GM20000 (cell line): Measurements from ENCODE around the gene ALG9.

Experiments used
- DNase-seq: peaks from one replicate; pipeline ENCODE4 v3.0.0; 2012; ENCODE audit warnings: low spot score
- CTCF ChIP-seq: IDR thresholded peaks from 2 replicates; pipeline ENCODE4 v1.5.1; 2012; ENCODE audit warnings: mild to moderate bottlenecking, control low read depth; ENCODE audit errors: extremely low read depth, missing control alignments

Gene ALG9

DNA sequence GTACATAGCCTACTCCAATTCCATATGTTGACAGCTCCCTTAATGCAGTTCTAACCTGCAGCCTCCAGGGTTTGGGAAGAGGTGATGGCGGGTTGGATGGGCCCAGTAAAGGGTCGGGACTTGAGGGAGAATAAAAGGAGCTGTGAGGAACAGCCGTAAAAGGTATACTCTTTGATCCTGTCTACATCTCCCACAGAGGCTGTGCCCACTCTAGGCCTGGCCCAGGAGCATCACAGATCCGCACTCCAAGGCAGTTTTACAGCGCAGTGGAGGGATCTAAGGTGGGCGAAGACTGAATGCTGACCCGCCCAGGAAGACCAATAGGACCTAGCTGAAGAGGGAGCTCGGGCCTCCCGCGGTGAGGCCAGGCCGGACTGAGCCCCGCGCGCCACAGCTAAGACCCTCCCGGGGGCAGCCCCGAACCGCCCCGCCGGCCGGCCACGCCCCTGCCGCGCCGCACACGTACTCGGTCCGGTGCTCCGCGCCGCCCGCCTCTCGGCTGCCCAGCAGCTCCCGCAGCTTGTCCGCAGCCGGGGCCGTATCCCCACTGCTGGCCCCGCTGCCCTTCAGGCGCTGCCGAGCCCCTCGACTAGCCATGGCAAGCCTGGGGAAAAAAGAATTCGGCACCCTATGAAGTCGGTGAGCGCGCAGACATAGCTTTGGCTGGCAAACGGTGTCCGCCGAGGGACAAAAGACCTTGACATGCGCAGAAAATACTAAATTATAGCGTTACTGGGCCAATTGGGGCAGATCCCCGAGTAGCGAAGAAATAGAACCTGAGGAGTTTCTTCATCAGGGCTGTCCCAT, at the start of gene ALG9:
TSS of gene ALG9 (minus strand) at position 696 of the 807 bp plus-strand sequence. CDS start at position 597, 99 bp downstream.
- no peak for TF ChIP-seq CTCF
- peak; percentile 90 for DNase-seq

DNA sequence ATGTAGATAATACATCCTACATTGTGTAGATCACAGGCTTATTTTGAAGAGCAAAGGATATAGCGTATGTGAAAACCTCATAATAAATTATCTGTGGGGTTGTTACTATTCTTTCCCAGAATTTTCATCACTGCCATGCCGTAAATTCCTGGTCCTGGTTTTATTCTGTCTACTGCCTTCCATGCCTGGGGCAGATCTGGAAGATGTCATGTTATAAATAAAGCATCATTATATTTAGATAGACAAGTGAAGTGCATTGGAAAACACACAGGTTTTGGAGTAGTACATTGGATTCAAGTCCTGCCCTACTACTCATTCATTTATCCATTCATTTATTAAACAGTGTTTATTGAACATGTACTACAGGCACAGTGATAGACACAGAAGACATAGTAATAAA, 49.5 kb upstream of the ALG9 start:
- no peak for DNase-seq
- no peak for TF ChIP-seq CTCF

DNA sequence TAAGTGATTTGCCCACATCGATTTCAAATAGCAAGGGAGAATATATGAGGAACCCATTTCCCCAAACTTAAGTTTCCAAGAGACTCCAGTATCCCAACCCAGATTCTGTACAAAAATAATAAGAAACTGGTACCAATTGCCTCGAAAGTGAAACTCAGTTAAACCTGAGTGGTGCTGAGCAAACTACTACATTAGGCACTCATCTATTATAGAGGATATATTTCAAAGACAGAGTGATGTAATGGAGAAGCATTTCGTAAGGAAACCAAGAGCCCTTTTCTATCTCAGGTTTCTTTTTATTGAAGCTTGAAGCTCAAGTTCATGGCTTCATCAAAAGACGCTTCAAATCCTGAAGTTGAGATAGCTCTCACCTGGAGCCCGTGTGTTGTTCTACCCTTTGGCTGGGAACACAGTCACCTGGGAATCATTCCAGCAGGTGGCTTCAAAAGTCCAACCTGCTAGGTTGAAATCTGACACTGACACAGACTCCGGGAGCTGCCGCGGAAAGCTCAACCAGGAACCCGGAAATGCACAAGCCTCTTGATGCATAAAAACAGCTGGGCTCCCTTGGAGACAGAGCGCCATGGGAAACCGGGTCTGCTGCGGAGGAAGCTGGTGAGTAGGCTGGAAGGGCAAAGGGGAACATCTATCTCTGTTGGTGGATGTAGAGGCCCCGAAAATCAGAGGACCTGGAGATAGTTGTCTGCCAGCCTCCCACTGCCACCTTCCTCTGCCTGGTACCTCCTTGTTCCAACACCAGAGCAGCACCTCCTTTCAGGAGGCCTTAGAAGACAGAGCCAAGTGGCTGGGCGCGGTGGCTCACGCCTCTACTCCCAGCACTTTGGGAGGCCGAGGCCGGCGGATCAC, 47.2 kb upstream of the ALG9 start, which contains the start of gene C11orf52:
TSS of gene C11orf52 (plus strand) at position 524 of the 867 bp plus-strand sequence. CDS start at position 584, 60 bp downstream.
- no peak for DNase-seq
- no peak for TF ChIP-seq CTCF

- DNase-seq: no peak
- no peak for TF ChIP-seq CTCF
These were observed 46.4 kb upstream of the ALG9 start for GRCh38 chr11:111917788-111918187.

DNA sequence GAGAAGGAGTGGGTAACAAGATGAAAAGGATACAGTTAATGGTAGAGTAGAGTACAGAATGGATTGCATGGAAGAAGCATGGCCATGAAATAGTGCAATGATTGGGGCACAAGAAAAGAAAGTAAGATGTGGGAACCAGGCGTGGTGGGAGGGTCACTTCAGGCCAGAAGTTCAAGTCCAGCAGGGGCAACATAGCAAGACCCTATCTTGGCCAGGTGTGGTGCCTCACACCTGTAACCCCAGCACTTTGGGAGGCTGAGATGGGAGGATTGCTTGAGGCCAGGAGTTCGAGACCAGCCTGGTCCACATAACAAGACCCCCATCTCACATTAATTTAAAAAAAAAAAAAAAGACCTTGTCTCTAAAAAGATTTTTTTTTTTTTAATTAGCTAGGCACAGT, 45.9 kb upstream of the ALG9 start:
- no peak for TF ChIP-seq CTCF
- no peak for DNase-seq

- TF ChIP-seq CTCF: no peak
- no peak for DNase-seq
These were observed 45.4 kb upstream of the ALG9 start for GRCh38 chr11:111916768-111917167.

GRCh38 chr11:111913997-111914396, 42.6 kb upstream of the ALG9 start:
- DNase-seq: no peak
- TF ChIP-seq CTCF: no peak
